GM18909 (cell line): ENCODE results near the gene FAM83E.

Experiments
- ATAC-seq: cut with Tn5 transposase; IDR thresholded peaks from one replicate; pipeline ENCODE4 v1.9.1; 2021; ENCODE audit warnings: mild to moderate bottlenecking; ENCODE audit not compliant: unreplicated experiment, poor library complexity

The FAM83E gene

DNA sequence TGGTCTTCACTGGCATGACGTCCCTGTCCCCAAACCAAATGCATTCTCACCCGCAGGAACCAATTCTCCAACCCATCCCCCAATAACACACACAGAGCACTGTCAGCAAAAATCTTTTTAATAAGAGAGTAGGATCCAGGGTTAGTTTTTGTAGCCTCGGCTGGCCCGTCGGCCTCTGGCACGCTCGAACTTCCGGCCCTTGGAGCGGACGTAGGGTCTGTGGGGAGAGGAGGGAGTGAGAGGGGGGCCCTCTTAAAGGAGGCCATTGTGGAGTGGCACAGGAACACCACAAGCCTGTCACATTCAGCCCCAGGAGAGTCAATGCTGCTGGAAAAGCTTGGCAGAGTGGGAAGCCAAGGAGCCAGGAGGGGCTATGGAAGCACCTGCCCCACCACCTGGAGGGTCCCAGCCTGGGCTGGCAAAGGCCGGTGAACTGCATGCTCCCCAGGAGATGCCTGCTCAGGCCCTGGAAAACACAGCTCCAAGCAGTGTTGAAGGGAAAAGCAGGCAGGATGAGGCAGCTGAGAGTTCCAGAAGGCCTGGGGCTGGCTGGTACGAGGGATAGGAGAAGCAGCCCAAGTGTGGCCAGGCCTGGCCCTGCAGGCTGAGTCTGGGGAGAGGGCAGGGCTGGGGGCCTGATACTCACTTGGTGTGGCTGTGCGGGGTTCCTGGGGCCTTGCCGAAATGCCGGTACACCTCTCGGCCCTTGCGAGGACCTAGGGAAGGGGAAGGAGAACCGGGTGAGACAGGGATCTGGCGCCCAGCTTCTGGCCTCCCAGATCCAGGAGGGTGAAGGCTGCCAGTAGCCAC is 560 bp upstream of the FAM83E start:
- no peak for ATAC-seq

DNA sequence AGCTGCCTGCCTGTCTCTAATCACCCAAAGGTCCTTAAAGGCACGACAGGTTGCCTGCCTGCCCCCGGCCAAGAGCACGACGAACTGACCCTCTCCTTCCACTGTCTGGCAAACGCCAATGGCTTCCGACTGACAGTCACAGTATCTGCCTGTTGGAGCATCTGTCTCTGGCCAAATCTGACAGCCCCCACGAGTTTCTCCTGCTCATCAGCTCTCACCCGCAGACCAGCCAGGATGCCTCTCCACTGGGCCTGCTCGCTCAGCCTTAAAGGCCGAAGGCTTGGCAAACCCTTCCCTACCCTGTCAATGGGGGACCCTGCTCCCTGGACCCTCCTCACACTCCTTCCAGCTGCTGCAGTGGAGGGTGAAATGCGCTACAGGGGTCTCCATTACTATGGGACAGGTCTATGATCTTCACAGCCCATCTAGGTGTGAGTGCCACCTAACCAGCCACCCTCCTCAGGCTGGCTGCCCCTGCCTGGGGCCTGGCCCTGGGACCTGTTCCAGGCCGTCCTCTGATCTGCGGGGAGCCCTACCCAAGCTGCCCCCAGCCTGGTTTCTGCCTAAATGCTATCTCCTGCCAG is 932 bp downstream of the FAM83E start:
- no peak for ATAC-seq

DNA sequence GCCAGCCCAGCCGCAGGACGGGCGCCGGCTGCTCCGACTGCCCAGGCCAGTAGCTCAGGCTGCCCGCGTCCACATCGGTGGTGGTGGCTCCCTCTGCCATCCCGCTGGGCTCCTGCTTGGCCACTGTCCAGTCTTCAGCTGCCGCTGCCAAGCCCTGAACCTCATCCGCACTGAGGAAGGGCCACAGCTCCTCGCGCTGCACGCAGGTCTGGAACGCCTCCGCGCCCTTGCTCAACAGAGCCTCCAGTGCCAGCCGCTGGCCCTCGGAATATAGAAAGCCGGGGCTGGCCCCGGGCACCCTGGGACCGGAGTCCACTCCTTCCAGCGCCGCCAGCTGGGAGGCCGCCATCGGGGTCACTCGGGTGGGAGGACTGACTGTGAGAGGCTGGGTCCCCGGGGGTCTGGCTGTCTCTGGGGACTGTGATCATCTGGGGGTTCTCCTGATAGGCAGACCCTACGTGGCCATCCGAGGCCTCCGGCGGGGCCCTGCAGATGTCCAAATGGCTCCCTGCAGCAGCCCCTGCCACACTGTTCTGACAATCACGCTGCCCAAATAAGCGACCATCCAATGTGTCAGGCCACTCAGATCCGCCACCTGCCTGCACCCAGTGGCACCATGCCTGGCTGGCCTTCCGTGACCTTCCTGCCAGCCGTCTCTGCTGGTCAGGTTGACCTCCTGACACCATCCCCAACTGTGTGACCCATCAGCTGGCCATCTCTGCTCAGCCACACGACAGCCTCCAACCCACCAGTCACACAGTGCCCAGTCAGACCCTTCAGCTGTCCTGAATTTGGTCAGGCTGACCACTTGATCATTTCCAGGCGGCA is 1.6 kb downstream of the FAM83E start:
- no peak for ATAC-seq

DNA sequence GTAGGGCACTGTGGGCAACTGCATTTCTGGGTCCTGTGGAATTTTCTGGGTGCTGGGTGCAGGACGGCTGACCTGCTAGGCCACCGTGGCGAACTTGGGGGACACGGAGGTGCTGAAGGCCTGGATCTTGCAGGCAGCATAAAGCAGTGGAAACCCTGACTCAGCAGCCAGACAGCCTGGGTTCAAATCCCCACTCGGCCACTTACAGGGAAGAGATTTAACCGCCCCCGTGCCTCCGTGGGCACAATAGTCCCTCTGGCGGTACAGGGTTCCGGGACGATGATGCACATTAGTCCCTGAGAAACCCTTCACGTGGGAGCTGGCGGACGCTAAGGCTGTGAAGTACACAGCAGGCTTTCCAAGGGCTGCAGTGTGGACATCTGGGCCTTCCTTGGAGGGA is 3.0 kb downstream of the FAM83E start:
- no peak for ATAC-seq

DNA sequence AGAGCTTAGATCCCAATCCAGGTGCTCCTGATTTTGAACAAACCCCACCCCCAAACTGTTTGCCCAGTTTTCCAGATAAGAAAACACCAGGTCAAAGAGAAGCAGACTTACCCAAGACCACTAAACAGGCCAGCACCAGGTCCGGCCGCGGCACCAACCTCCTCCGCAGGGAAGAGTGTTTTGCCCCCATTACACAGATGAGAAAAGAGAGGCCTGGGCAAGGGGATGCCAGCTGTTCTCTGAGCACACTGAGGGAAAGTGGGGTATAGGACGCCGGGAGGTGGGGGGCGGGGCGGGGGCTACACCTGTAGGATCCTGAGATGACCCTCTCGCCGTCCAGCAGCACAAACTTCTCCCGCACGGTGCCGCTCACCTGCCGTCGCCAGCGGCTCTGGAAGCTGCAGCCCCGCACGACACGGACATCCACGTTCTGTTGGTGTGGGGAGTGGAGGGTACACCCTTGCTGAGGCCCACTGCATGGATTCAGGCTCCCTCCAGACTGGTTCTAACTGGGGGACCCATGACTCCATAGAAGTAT is 5.2 kb downstream of the FAM83E start:
- ATAC-seq: no peak

DNA sequence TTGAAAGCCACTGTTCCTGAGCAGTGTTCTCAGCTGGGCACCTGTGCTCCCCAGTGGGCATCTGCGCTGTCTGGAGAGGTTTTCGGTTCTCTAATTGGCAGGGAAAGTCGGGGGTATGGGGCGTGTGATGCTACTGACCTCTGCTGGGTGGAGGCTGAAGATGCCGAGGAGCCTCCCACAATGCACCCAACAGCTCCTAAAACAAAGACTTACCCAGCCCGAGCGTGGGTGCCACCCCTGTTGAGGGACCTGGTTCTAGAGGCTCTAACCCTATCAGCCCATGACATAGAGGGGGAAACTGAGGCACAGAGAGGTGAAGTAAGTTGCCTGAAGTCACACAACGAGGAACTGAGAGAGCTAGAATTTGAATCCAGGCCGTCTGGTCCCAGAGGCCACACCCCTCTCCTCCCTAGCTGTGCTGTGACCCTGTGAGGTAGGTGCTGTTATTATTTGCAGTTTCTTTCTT is 6.0 kb downstream of the FAM83E start:
- ATAC-seq: no peak

DNA sequence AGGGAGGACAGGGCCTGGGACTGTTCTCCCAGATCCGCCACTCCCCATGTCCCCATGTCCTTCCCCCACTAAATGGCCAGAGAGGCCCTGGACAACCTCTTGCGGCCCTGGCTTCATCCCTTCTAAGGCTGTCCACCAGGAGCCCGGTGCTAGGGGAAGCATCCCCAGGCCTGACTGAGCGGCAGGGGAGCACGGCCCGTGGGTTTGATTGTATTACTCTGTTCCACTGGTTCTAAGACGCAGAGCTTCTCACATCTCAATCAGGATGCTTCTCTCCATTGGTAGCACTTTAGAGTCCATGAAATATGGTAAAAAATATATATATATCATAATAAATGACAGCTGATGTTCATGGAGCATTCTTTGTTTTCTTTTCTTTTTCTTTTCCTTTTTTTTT is 7.5 kb downstream of the FAM83E start:
- ATAC-seq: no peak

DNA sequence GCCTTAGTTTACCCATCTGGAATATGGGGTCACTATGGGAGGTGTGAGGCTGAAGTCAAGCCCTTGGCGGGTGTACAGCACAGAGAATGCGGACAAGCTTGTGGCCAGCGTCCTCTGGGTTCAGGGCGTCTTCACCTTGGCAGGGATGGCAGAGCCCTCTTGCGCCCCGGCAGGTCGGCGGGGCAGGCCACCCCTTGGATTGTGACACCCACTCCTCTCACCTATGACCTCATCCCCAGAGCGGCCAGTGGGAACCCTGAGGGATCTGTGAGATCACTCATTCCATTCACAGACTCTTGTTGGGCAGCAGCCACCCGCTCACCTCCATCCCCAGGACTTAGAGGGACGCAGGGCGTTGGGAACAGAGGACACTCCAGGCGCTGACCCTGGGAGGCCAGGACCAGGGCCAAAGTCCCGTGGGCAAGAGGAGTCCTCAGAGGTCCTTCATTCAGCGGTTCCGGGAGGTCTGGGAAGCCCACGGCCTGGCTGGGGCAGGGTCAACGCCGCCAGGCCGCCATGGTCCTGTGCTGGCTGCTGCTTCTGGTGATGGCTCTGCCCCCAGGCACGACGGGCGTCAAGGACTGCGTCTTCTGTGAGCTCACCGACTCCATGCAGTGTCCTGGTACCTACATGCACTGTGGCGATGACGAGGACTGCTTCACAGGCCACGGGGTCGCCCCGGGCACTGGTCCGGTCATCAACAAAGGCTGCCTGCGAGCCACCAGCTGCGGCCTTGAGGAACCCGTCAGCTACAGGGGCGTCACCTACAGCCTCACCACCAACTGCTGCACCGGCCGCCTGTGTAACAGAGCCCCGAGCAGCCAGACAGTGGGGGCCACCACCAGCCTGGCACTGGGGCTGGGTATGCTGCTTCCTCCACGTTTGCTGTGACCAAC is 8.2 kb downstream of the FAM83E start, which contains the start of gene SPACA4:
TSS of gene SPACA4 (plus strand) at position 280 of the 896 bp plus-strand sequence. CDS start at position 517, 237 bp downstream.
- ATAC-seq: no peak

DNA sequence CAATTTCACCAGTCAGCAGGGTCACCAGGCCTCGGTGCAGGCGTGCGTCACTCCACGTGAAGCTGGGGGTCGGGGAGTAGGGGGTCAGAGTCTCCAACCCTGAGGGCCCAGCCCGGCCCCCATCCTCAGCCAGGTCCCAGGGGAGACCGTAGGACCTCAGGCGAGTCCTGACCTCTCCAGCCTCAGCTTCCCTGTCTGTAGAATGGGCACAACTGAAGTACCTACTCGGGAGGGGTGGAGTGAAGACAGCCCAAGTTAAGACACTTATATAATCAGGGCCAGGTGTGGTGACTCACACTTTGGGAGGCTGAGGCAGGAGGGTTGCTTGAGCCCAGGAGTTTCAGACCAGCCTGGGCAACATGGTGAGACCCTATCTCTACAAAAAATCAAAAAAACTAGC is 11.0 kb downstream of the FAM83E start:
- ATAC-seq: no peak

DNA sequence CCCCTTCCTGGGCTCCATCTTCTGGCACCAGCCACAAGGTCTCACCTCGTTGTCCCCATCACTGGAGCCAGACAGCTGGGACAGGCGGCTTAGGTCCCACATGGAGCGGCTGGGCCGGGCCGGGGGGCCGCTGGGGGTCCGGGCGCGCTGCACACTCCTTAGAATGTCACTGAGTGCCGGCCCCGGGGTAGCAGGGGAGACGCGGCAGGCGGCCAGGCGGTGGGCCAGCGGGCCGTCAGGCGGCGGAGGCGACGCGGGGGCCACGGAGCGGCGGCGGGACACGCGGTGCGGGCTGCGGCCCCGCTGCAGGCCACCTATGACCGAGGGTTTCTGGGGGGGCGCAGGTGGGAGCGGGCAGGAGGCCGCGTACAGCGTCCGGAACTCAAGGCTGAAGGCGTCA is 11.4 kb downstream of the FAM83E start:
- ATAC-seq: no peak

DNA sequence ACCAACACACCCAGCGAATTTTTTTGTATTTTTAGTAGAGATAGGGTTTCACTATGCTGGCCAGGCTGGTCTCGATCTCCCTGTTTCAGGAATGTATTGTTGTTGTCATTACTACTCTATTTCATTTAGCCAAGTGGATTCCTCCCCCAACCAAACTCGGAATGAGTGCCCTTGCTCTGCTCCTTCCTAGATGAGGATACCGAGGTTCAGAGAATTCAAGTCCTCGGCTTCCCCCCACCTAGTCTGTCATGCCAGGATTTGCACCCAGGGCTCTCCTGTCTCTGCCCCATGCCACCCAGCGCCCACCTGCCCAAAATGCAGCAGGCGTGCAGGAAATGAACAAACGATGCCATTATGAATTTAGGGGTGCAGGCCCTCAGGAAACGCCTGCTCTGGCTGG is 11.9 kb downstream of the FAM83E start:
- no peak for ATAC-seq

DNA sequence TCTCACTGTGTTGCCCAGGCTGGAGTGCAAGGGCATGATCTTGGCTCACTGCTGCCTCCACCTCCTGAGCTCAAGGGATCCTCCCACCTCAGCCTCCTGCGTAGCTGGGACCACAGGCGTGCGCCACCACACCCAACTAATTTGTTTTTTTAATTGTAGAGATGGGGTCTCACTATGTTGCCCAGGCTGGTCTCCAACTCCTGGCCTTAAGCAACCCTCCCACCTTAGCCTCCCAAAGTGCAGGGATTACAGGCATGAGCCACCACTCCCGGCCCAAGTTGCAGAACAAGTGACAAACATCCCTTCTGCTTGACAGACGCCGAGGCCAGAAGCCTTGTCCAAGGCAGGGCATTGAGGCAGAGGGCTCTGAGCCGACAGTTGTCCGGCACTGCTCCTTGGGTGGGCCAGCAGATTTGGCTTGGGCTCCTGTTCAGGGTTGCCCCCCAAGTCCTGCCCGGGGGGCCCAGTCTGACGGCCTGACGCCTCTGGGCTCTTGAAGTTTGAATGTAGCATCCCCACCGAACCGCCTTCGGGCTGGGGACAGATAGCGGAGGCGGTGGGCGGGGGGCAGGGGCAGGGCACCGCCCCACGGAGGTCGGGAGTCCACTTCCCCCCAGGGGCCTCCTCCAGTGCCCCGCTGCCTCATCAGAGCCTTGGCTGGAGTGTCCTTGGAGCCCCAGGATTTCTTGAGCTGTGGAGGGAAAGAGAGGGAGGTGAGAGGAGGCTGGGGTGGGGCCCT is 14.0 kb downstream of the FAM83E start:
- no peak for ATAC-seq

DNA sequence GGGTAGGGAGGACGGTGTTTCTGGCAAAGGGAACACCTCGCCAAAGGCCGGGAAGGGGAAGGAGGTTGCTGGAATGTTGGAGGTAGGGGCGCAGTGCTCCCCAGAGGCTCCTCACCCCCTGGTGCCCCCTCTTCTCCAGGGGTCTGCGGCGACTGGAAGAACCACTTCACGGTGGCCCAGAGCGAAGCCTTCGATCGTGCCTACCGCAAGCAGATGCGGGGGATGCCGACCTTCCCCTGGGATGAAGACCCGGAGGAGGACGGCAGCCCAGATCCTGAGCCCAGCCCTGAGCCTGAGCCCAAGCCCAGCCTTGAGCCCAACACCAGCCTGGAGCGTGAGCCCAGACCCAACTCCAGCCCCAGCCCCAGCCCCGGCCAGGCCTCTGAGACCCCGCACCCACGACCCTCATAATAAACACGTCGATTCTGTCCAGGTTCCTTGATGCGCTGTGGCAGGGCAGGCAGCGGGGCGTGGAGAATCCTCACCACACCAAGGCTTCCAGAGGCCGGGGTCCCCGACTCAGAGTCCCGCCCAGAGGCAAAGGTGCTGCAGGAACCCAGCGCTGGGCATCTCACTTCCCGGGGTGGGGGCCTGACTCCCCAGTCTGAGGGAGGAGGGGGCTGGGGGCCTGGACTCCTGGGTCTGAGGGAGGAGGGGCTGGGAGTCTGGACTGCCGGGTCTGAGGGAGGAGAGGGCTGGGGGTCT is 15.7 kb downstream of the FAM83E start:
- ATAC-seq: no peak

DNA sequence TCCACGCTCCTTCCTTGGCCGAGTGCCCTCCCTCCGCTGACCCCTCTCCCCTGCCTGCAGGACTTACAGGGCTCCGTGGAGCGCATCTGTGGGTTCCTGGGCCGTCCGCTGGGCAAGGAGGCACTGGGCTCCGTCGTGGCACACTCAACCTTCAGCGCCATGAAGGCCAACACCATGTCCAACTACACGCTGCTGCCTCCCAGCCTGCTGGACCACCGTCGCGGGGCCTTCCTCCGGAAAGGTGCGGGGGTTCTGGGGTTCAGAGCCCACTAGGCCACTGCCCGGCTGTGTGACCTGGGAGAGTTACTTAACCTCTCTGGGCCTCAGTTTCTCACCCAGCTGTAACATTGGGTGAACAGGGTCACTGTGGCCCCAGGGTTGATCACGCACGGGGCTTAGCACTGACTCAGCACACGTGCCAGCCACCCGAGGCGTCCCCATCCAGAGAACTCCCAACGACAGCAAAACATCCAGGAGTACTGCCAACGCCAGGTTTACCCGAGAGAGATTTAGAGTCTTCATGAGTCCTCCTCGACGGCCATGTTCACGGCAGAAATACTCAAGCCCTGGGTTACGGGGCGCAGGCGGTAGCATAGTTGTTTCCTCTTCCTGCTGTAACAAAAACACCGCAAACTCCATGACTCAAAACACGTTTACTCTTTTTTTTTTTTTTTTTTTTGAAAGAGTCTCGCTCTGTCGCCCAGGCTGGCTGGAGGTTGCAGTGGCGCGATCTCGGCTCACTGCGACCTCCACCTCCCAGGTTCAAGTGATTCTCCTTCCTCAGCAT is 18.0 kb downstream of the FAM83E start:
- no peak for ATAC-seq

DNA sequence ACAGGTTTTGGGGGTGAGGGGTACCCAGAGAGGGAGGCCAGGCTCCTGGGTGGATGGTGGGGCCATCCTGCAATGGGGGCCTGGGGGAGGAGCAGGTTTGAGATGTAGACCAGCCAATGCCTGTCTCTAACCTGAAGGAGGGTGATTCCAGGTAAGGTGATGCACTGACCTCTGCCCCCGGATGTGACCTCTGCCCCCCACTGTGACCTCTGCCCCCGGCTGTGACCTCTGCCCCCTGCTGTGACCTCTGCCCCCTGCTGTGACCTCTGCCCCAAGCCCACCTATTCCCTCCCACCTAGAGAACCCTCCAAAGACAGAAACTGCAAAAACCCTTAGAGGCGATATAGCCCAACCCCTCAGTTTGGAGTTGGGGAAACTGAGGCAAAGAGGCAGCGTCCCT is 18.6 kb downstream of the FAM83E start:
- no peak for ATAC-seq

DNA sequence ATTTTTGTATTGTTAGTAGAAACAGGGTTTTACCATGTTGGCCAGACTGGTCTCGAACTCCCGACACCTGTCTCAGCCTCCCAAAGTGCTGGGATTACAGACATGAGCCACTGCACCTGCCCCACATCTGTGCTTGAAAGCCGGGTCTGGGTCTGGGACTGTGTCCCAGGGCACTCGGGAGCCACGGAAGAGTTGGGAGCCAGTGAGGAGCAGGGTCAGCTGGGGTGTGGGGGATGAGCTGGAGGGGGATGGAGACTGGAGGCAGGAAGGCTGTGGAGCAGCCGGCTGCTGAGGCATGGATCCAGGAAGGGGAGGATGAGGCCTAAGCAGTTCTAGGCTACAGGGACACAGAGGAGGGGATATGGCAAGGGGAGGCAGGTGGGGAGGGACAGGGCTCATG is 19.0 kb downstream of the FAM83E start:
- ATAC-seq: no peak

DNA sequence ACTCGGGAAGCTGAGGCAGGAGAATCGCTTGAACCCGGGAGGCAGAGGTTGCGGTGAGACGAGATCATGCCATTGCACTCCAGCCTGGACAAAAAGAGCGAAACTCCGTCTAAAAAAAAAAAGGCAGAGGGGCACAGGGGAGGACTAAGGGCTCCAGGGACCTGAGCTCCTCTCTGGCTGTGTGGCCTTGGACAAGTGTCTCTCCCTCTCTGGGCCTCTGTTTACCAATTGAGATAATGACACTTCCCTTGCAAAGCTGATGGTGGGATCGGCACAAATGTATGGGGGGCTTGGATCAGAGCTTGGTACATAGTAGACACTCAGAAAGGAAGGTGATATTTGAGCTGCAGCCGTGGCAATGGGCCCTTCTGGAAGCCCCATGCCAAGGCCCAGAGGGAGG is 19.7 kb downstream of the FAM83E start:
- ATAC-seq: no peak

DNA sequence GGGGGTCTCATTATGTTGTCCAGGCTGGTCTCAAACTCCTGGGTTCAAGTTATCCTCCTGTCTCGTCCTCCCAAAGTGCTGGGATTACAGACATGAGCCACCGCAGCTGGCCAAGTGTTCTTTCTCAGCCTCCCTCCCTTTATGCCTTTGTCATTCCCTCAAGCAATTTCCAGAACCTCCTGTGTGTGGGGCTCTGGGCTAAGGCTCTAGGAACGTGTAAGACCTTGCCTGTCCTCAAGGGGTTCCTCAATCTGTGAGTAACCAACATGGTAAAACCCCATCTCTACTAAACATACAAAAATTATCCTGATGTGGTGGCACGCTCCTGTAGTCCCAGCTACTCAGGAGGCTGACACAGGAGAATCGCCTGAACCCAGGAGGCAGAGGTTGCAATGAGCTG is 23.9 kb downstream of the FAM83E start:
- ATAC-seq: no peak
